ENCODE data around the gene EPHA6.

- TF ChIP-seq, protein P1, sequence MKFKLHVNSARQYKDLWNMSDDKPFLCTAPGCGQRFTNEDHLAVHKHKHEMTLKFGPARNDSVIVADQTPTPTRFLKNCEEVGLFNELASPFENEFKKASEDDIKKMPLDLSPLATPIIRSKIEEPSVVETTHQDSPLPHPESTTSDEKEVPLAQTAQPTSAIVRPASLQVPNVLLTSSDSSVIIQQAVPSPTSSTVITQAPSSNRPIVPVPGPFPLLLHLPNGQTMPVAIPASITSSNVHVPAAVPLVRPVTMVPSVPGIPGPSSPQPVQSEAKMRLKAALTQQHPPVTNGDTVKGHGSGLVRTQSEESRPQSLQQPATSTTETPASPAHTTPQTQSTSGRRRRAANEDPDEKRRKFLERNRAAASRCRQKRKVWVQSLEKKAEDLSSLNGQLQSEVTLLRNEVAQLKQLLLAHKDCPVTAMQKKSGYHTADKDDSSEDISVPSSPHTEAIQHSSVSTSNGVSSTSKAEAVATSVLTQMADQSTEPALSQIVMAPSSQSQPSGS (IDR thresholded peaks at IDR 0.05; ENCODE audit: low read length): no peak
- TF ChIP-seq, protein P2, sequence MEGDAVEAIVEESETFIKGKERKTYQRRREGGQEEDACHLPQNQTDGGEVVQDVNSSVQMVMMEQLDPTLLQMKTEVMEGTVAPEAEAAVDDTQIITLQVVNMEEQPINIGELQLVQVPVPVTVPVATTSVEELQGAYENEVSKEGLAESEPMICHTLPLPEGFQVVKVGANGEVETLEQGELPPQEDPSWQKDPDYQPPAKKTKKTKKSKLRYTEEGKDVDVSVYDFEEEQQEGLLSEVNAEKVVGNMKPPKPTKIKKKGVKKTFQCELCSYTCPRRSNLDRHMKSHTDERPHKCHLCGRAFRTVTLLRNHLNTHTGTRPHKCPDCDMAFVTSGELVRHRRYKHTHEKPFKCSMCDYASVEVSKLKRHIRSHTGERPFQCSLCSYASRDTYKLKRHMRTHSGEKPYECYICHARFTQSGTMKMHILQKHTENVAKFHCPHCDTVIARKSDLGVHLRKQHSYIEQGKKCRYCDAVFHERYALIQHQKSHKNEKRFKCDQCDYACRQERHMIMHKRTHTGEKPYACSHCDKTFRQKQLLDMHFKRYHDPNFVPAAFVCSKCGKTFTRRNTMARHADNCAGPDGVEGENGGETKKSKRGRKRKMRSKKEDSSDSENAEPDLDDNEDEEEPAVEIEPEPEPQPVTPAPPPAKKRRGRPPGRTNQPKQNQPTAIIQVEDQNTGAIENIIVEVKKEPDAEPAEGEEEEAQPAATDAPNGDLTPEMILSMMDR (IDR thresholded peaks at IDR 0.05 in 2 of 3, conservative IDR thresholded peaks at IDR 0.05 in 1 of 3; ENCODE audit: control insufficient read depth in 2 of 3, extremely low read depth in 1 of 3, insufficient read depth in 1 of 3, low read depth in 3 of 3, low read length in 3 of 3): no peak
Measured at GRCh38 chr3:97738761-97739160, 924.4 kb downstream of the EPHA6 start.

Data from GM12878 (cell line).